Activated T-cell treated with anti-CD3 and anti-CD28 coated beads, Interleukin-2, amount 50 U/mL, for 48 hours (primary cell): ENCODE measurements around the gene CBS.
"Not testable (repeated sequence)": the region's sequence is repeated elsewhere in the genome, so short reads cannot be mapped to it uniquely, and the experiment has no call there.

Experiments
- DNase-seq, 2 experiments: peaks; one replicate each; pipeline ENCODE4 v3.0.0-alpha.2; 2020

CBS gene

DNA sequence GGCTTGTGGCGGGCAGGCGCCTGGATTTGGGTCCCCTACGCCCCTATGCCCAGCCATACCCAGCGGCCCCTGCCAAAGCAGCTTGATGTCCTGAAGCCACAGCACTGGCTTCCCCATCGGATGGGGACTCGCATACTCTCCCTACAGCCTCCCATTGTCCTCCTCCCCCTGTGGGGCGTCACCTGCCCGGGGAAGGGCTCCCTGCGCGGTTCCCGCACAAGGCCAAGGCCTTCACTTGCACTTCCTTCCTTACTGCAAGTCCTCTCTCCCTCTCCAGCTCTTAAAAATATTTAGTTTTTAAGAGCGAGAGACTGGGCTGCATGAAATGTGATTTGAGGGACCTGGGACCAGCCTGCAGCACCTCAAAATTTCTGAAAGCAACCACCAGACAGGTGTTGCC, 8.9 kb downstream of the CBS start:
- not testable (repeated sequence) for DNase-seq

GRCh38 chr21:43065991-43066390, 9.6 kb downstream of the CBS start:
- DNase-seq, result not testable (repeated sequence)

DNA sequence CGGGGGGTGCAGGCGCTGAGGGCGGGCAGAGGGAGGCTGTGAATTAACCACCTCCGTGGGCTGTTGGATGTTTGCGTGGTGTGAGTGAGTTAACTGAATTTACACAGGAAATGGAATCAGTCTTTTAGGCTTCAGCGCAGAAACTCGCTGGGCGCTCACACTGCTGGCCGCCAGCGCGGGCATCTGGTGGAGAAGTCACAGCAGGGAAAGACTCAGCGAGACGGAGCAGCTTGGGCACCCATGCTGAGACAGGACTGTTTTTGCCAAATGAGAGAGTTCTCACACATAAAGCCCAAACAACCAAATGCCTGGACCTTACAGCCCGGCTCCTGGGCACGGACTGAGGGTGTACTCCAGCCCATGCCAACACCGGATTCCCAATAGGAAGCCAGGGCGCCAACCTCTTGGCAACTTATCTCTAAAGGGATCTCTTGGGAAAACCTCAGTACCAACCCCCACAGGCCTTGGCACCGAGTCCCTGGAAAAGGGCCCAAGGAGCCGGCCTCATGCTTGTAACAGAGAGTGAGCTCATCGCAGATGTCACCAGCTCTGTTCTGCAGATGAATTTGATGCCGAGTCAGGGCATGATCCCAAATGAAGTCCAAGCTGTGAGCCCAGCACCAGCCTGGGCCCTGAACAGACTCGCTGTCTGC, 11.2 kb downstream of the CBS start:
- not testable (repeated sequence) for DNase-seq

GRCh38 chr21:43062955-43063664, 12.5 kb downstream of the CBS start:
- DNase-seq, result not testable (repeated sequence)

- DNase-seq, result not testable (repeated sequence)
These were observed 22.5 kb downstream of the CBS start for GRCh38 chr21:43053112-43053511.

DNA sequence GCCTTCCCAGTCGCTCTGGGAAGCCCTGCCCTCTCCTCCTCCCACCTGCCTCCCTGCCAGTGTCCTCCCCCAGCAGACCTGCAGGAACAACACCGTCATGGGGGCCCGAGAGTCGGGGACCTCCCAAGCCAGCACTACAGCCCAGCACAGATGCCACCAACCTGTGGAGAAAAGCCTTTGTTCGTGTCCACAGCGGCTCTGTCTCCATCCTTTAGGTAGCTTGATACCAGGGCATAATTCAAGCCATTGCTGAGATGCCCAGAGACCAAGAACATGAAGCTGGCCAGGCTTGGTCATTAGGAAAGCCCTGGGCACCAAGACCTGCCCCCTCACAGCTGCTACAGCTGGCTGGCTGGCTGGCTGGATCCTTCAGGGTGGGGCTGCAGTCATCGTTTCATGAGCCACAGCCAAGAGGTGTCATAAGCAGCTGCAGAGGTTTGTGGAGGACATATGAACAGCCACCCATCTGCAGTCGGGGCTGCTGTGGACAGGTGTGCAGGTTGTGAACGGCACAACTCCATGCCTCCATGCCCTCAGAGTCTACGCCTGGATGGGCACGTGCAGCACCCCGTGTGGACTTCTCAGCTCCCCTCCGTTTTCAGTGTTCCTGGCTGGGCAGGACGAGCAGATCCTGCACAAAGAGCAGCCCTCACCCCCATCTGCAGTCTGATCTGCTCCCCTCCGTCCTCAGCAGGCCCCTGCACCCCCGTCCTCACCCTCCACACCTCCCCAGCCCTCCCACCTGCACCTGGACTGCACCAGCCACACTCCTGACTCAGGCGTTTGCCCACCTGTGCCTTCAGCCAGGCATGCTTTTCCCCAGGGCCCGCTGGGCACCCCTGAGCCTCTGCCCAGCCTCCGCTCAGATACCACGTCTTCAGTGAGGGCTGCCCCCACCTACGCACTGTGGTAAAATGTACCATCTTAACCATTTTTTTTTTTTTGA, 29.5 kb downstream of the CBS start:
- DNase-seq, result peak; percentile 29 to 33

DNA sequence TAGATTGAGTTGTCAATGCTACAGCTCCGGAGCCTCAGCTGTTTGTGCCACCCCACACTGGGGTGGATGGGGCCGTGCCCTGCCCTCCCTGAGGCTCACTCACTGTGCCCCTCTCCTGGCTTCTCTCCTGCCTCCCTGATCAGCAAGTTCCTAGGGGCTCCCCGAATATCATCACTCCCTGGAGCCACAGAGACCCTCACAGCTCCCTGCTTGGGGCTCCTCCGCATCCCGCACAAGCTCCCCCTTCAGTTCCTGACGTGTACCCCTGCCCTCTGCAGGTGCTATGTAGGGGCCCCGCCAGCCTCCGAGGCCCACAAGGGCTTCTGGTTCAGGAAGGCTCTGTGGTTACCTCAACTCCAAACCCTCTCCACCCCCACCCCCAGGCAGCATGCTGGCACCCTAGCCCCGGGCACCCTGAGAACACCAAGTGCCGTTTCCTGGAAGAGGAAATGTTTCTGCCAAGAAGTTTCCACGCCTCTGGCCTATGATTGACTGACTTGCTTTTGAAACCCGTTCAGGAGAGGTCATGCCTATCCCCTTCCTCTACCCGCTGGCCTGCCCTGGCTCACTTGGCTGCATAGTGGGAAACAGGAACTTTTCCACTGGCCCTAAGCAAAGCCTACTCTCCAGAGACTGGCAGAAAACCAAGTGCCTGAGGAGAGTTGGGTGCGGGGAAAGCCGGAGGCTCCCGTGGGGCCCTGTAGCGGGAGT, 30.3 kb downstream of the CBS start:
- DNase-seq, result not testable (repeated sequence)

- not testable (repeated sequence) for DNase-seq
These were observed 31.1 kb downstream of the CBS start for GRCh38 chr21:43044547-43044946.

- DNase-seq, result not testable (repeated sequence)
These were observed 32.3 kb downstream of the CBS start for GRCh38 chr21:43043291-43043690.

GRCh38 chr21:43042169-43042568, 33.5 kb downstream of the CBS start:
- DNase-seq, result not testable (repeated sequence)

GRCh38 chr21:43038659-43039044, 37.0 kb downstream of the CBS start:
- DNase-seq, result not testable (repeated sequence)

DNA sequence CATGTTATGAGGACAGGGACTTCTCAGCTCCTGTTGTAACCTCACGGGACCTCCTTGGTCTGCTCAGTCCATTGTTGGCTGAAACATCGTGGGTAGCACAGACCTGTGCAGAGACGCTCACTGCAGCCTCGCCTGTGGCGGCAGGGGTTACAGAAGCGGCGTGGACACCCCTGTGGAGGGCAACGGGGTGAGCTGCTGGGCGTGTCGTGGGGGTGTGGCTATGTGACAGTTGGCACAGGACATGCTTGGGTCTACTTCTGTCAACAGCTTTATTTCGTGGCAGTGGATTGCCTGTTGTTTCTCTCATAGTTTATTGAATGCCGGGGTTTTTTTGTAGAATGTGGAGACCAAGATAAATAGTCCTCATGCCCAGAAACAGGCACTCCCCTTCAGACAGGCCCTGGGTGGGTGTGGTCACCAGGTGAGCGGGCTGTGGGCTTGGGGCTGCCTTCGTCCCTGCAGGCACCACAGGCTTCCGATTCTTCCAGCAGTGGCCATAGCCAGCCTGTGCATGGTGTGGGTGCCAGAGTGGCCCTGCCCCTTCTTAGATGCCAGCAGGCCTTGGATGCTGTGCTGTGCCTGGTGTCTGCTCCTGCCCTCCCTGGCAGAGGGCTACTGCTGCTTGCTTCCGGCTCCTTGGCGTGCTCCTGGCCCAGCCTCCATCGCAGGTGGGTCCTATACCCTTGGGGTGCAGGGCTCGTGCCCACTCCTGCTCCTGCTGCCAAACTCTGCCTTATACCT, 37.5 kb downstream of the CBS start:
- not testable (repeated sequence) for DNase-seq

- DNase-seq, result not testable (repeated sequence)
These were observed 38.7 kb downstream of the CBS start for GRCh38 chr21:43036889-43037288.

DNA sequence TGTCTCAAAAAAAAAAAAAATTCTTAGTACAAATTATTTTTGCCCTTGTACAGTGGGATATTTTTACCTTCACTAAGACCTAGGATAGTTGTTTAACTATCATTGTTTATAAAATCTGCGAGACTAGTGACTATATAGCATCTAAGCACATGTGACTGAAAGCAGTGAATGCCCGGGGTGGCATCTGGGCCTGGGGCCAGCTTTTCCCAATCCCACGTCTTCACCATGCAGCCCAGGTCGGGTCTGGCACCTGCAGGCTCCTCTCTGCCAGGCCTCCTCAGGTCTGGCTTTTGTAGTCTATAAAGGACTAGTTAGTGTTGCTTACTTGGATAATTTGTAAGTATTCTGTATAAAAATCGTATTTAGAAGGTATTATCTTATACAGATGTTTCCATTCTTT, 40.8 kb downstream of the CBS start:
- no peak for DNase-seq

- no peak for DNase-seq
These were observed 41.5 kb downstream of the CBS start for GRCh38 chr21:43034101-43034500.

DNA sequence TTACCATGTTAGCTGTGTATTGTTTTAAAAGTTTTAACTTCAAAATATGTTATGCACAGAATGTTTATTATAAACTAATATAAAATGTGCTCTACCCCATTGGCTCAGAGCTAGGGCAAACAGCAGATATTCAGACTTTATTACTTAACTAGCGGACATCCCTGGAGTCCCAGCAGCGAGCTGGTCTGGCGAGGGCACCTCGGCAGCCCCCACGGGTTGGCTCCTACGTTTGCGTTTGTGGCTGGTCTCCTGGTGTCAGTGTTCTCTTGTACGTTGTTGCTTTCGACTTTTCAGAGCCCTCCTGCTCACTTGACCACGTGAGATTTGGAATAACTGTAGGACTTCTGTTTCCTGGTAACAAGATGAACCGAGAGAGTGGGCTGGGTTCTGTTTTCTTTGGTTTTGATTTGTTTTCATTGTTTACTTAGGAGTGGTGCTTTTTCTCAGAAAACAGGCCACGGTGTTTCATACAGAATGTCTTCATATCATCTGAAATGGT, 44.5 kb downstream of the CBS start:
- no peak for DNase-seq

GRCh38 chr21:43029785-43030184, 45.9 kb downstream of the CBS start:
- no peak for DNase-seq

DNA sequence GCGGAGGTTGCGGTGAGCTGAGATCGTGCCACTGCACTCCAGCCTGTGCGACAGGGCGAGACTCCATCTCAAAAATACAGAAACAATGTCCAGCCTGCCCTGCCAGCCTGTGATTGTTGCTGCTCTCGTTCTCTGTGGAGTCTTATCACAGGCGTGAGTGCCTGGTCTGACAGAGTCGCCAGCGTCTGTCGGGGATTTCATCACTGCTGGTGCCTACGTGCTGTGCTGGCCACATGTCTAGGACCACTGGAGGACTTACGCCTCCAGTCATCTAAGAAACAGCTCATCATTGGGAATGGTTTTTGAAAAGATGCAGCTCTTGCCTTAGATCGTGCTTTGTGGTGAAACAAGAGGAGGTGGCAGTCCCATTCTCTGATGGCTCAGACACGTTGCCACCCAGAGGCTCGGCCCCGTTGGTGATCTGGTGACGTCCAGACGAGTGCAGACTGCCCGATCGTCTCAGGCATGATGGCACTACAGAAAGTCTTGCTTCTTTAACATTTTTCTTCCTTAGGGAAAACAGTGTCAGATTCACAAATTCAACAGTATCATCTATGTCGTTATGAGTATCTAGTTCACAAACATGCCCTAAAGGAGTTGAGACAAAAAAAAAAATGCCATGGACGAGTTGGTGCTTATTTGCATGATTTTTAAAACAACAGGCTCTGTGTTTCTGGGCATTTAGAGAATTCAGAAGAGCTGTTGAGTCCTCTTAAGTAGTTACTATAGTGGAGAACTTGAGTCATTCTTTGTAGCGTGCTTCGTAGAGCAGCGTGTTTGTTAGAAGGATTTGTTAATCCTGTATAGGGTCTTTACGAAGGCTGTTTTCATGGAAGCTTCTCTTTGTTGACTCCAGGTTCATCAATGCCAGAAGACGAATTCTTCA, 47.5 kb downstream of the CBS start:
- DNase-seq, result no peak

GRCh38 chr21:43025636-43026180, 49.9 kb downstream of the CBS start:
- no peak for DNase-seq

DNA sequence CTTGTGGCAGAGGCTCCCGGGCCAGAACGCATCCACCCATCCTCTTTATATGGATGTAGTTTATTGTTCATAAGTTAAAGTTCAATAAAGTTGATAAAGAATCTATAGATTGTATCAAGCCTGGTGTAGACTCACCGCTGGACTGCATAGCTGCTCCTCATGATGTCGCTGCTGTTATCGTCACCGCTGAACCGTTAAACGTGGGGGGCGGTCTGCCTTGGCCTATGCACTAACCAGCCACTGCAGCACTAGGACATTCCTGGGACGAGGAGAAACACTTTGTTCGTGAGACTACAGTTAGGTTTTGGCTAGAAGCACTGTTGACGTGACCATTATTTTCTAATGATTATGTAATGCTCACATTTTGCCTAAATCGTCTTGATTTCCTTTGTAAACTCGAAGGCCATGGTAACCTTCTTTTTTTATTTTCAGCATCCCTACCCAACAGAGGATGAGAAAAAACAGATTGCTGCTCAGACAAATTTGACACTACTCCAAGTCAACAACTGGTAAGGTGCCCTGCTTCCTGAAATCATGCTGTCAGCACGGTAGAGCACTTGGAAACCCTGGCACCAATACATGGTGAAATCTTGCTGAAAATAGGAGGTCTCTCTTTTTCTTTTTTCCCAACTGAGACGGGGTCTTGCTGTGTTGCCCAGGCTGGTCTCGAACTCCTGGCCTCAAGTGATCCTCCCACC, 51.0 kb downstream of the CBS start:
- DNase-seq, result no peak
